GM19452 (cell line): Measurements from ENCODE around the gene ZNF524.

Experiments used
- ATAC-seq: cut with Tn5 transposase; IDR thresholded peaks from one replicate; pipeline ENCODE4 v1.9.1; 2021; ENCODE audit not compliant: unreplicated experiment

The ZNF524 gene

GRCh38 chr19:55618426-55618825 is 18.3 kb downstream of the ZNF524 start:
- no peak for ATAC-seq

DNA sequence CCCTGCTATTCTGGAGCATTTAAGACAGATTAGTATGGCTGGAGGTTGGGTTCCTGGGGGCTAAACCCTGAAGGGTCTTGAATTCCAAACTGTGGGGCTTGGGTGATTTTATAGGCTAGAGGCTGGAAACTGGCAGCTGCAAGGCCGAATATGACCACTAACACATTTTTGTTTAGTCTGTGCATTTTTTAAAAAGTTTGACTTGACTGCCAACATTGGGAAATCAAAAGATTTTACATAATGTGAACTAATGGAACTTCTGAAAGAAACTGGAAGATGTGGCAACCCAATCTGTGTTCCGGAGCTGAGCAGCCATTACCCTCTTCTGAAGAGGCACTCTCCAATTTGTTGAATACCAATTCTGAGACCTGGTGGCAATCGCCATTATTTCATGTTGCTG is 19.2 kb downstream of the ZNF524 start:
- ATAC-seq = no peak

GRCh38 chr19:55620410-55621204 is 20.5 kb downstream of the ZNF524 start:
- ATAC-seq = no peak

GRCh38 chr19:55621205-55621672 is 21.2 kb downstream of the ZNF524 start:
- no peak for ATAC-seq

GRCh38 chr19:55621673-55622231 is 21.7 kb downstream of the ZNF524 start:
- no peak for ATAC-seq

- no peak for ATAC-seq
These were observed 22.3 kb downstream of the ZNF524 start for GRCh38 chr19:55622242-55622969.

- no peak for ATAC-seq
These were observed 23.0 kb downstream of the ZNF524 start for GRCh38 chr19:55623130-55623529.

DNA sequence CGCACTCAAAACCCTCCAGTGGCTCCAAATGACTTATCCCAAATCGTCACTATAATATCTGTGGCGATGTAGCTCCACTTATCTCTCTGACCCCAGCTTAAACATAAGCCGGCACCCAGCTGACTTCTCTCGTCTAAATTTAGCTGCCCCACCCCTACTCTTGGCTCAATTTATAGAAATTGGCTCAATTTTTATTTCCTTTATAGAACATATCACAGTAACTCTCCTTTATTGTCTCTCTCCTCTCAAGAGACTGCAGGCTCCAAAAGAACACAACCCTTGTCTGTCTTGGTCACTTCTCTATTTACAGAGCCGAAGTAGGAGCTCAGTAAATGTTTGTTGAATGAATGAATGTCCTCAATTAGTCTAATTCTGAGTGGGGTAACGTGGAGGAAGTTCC is 23.5 kb downstream of the ZNF524 start:
- ATAC-seq = no peak

DNA sequence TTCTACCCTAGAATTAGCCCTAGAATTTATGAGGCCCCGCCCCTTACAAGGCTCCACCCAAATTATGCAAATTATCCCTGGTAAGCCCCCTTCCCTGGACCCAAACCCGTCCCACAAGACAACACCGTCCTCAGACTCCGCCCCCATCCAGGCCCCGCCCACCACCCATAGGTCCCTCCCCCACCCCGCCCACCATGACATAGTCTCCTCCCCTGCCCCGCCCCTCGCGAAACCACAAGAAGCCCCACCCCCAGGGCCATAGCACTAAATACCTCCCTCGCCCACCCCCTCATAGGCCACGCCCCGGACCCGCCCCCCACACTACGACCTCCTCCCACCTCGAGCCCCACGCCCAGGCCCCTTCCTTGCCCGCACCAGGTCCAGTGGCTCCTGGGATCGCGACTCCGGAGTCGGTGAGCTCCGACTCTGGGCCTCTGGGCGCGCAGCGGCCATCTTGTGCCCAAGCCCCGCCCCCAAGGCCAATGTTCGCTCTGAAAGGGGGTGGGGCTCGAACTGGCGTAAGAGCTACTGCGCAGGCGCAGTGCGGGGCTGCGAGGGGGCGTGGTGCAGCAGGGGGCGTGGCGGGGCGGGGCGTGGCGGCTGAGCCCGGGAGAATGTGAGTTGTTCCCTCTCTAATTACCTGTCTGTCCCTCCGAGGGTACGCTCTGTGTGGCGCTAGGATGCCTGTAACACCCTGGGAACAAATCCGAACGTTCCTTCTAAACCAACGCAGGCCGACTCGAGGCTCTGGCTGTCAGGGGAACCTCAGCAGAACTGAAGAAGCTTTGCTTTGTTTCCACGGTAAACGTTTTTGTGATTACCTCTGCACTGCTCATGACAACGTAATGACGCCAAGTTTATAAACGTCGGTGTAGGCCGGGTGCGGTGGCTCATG is 24.3 kb downstream of the ZNF524 start, which contains the start of gene ZNF784:
TSS of gene ZNF784 (minus strand) at position 458 of the 895 bp plus-strand sequence. CDS start at position 453, 5 bp downstream.
- ATAC-seq = no peak

- no peak for ATAC-seq
These were observed 24.9 kb downstream of the ZNF524 start for GRCh38 chr19:55625004-55625326.

DNA sequence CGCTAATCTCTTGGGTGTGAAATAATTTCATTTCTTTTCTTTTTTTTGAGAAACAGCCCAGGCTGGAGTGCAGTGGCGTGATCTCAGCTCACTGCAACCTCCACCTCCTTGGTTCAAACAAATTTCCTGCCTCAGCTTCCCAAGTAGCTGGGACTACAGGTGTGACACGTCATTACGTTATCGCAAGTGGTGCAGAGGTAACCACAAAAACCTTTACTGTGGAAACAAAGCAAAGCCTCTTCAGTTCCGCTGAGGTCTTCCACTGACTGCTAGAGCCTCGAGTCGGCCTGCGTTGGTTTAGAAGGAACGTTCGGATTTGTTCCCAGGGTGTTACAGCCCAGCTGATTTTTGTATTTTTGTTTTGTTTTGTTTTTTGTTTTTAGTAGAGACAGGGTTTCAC is 26.3 kb downstream of the ZNF524 start:
- no peak for ATAC-seq

DNA sequence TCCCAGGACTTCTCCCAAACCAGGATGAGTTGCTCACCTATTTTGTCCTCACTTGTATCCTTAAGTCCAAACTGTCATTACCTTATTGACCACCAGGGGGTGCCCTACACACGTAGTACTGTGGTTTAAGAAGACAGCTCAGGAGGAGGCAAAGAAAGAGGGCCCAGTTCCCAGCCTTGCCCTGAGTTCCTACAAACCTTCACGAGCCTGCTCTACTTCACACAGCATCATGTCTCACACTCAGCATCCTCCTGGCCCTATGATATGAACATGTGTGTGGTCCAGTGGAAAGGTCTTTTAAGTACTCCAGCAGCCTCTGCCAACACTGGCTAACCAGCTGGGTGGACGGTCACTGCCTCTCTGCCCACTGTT is 32.4 kb downstream of the ZNF524 start:
- no peak for ATAC-seq

DNA sequence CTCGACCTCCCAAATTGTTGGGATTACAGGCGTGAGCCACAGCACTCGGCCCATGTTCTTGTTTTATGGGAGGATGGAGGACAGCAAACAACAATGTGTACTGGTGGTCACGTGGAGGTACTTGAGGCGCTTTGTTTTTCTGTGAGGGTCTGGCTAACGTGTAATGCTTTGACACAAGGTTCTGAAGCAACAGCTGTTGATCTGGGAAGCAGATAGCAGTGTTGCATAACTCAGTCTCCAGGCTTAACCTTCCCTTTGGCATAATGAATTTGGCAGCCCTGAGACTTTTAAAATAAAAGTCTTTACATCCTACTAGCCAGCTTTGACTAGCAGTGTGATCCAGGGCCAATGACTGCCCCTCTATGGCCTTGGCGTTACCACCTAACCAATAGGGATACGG is 33.8 kb downstream of the ZNF524 start:
- no peak for ATAC-seq

GRCh38 chr19:55635334-55635717 is 35.2 kb downstream of the ZNF524 start:
- no peak for ATAC-seq

DNA sequence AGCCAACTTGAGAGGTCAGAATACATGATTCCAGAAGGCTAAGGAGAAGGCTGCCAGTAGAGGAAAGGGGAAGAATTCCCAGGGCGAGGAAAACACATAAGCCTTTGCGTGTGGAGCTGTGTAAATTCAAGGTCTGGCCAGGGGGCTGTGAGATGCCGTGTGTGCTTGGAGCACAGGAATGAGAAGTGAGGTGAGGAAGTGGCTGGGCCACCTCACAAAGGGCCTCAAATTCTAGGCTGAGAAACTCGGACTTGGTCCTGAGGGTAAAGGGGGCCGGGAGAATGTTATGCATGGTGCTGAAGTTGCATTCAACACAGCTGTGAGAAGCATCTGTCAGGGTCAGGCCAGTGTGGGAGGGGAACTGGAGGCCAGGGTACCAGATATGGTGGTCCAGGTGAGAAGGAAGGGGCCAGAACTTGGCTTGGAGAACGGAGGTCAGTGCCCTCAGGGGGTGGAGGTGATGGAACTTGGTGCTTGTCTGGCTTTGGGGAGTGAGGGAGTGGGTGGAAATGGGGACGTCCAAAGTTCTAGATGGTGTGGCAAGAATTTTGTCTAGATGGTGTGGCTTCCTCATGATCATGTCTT is 35.9 kb downstream of the ZNF524 start:
- no peak for ATAC-seq

DNA sequence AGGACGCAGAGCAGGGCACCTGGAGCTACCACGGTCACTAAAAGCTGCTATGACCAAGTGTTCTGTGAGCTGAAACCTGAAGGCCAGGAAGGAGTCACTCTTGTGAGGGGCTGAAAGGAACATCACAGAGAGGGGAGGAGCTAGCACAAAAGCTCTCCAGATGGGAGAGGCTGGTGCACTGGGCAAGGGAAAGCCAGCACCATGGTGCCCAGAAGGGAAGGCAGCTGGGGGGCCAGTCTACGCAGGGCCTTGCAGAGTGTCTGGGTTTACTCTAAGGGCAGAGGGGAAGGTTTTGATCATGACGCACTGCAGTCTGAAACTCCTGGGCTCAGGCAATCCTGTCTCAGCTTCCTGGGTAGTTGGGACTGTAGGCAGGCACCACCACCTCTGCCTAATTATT is 36.6 kb downstream of the ZNF524 start:
- no peak for ATAC-seq

DNA sequence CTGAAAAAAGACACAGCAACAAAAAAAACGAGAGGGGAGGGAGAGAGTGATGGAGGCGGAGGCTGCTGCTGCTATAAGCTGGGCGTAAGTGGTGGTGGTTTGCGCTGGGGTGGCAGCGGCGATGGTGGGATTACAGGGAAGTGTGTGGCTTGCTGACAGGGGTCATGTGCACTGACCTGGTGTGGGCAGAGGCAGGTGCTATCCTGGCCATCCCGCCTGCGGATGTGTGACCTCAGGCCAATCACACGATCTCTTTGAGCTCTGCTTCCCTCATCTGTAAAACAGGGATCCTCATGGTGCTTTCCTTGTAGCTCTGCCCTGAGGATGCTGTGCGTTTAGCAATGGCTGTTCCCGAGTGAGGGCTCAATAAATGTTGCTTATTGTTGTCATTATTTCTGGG is 37.4 kb downstream of the ZNF524 start:
- ATAC-seq = no peak

DNA sequence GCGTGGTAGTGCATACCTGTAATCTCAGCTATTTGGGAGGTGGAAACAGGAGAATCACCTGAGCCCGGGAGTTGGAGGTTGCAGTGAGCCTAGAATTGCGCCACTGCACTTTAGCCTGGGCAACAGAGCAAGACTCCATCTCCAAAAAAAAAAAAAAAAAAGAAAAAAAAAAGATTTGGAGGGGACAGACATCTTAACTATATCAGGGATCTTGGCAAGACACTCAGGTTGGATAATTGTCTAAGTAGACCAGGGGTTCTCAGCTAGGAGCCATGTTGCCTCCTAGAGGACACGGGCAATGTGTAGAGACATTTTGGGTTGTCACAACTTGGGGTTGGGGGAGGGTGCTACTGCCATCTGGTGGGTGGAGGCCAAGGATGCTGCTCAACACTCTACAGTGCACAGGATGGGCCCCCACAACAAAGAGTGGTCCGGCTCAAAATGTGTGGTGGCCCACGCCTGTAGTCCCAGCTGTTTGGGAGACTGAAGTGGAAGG is 38.8 kb downstream of the ZNF524 start:
- no peak for ATAC-seq

- no peak for ATAC-seq
These were observed 40.0 kb downstream of the ZNF524 start for GRCh38 chr19:55640043-55640576.
